ENCODE results near the gene ADAM12. TPM values are rescaled to one million over a fixed set of nuclear protein-coding genes. Genes with fewer than 3 reads are reported as not detected.

ADAM12 gene
- total RNA-seq, 4 donors from 2014 or later: 0.19 to 2.6 (median 1.5) TPM

DNA sequence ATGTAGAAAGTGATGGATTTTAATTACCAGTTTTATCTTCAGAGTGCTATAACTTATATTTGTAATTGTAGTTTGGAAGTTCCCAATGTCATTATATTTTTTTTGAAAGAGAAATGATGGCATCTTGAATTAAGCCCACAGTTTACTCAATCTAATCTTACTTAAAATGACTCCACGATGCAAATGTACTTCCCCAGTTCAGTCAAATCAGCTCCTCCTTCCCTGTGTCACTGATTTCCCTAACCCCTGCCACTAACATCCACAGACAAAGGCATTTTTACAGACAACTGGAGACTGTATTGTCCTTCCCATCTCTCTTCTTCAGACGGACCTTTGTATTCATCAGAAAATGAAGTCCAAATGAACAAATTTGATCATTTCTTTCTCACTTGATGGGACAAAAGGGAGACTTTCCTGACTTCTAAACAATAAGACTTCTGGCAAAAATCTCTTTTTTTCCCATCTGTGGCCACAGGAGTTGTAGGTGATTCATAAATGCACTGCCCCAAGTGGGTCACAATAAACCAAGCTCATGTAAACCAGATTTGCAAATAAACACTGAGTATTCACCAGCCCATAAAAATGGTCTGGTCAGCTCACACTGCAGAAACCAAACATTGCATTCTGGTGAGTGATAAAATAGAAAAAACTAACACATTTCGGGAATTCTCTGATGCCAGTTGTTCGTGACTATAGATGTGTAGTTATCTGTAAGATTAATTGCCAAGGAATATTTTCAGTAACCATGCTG is 329.0 kb downstream of the ADAM12 start:
- peaks cover 7% of the 10 kb centered on the region for H3K27me3 ChIP-seq
- TF ChIP-seq EP300 (IDR thresholded peaks at IDR 0.05): no peak
- TF ChIP-seq, protein P1, sequence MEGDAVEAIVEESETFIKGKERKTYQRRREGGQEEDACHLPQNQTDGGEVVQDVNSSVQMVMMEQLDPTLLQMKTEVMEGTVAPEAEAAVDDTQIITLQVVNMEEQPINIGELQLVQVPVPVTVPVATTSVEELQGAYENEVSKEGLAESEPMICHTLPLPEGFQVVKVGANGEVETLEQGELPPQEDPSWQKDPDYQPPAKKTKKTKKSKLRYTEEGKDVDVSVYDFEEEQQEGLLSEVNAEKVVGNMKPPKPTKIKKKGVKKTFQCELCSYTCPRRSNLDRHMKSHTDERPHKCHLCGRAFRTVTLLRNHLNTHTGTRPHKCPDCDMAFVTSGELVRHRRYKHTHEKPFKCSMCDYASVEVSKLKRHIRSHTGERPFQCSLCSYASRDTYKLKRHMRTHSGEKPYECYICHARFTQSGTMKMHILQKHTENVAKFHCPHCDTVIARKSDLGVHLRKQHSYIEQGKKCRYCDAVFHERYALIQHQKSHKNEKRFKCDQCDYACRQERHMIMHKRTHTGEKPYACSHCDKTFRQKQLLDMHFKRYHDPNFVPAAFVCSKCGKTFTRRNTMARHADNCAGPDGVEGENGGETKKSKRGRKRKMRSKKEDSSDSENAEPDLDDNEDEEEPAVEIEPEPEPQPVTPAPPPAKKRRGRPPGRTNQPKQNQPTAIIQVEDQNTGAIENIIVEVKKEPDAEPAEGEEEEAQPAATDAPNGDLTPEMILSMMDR (IDR thresholded peaks at IDR 0.05): no peak
- no peak for TF ChIP-seq POLR2A (IDR thresholded peaks at IDR 0.05)
- no peak for TF ChIP-seq POLR2AphosphoS5 (IDR thresholded peaks at IDR 0.05)
- H3K4me3 ChIP-seq: no peak overlapping the region
- H3K9me3 ChIP-seq: no peaks in the 10 kb centered on the region
- no peak for DNase-seq (ENCODE audit: low spot score in 2 of 2)
- no peaks in the 10 kb centered on the region for H3K36me3 ChIP-seq
- H3K4me1 ChIP-seq: peaks cover 23% of the 10 kb centered on the region
- WGBS: 63% methylated on average over 4 of the region's 4 CpGs
- no peak overlapping the region for H3K27ac ChIP-seq

DNA sequence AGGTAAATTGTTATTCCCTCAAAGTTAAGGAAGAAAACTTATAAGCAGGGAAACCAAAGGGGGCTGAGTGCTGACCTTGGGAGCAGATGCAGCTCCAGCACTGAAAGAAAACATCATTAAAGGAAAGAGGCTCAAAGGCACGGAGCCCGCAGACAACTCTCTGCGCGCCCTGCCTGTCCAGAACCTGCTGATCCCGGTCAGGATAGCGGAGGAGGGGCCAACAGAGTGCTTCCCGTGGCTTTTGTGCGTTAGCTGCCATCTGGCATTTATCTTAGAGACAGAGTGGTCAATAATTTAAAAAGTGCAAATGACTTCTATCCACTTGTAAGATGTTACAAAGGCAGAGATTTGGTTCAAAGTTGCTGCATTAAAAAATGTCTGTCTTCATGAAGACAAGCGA is 329.8 kb downstream of the ADAM12 start:
- peaks cover 7% of the 10 kb centered on the region for H3K27me3 ChIP-seq
- TF ChIP-seq POLR2A (IDR thresholded peaks at IDR 0.05) (no peak), POLR2AphosphoS5 (IDR thresholded peaks at IDR 0.05) (no peak), EP300 (IDR thresholded peaks at IDR 0.05) (no peak)
- TF ChIP-seq, protein P1 (IDR thresholded peaks at IDR 0.05): no peak
- no peaks in the 10 kb centered on the region for H3K9me3 ChIP-seq
- no peak overlapping the region for H3K4me3 ChIP-seq
- H3K4me1 ChIP-seq: peaks cover 22% of the 10 kb centered on the region
- no peak overlapping the region for H3K27ac ChIP-seq
- DNase-seq (ENCODE audit: low spot score in 2 of 2): no peak
- no peaks in the 10 kb centered on the region for H3K36me3 ChIP-seq
- WGBS: 54% methylated on average over 9 of the region's 9 CpGs

DNA sequence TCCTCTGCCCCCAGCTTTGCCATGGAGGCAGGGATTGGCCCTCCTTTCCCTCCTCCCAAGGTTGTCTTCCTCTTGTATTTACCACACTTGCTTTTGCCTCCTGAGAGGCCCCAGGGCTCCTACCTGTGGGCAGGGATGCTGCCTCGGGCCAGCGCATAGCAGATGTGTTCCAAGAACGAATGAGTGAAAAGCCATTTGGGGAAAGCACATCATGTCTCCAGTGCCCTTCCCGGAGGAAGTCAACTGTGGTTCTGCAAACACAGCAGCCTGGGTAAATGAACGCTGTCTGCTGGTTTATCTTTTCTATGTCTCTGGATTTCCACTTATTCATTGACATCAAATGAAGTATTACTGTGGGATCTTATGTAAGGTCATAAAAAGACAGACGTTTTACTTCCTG is 330.2 kb downstream of the ADAM12 start:
- H3K4me1 ChIP-seq: peaks cover 20% of the 10 kb centered on the region
- no peak overlapping the region for H3K27ac ChIP-seq
- WGBS: 78% methylated on average over 6 of the region's 6 CpGs
- TF ChIP-seq EP300 (IDR thresholded peaks at IDR 0.05) (no peak), POLR2A (IDR thresholded peaks at IDR 0.05) (no peak), POLR2AphosphoS5 (IDR thresholded peaks at IDR 0.05) (no peak)
- TF ChIP-seq, protein P1 (IDR thresholded peaks at IDR 0.05): no peak
- H3K27me3 ChIP-seq: peaks cover 7% of the 10 kb centered on the region
- no peak overlapping the region for H3K4me3 ChIP-seq
- DNase-seq (ENCODE audit: low spot score in 2 of 2): no peak
- H3K9me3 ChIP-seq: no peaks in the 10 kb centered on the region
- H3K36me3 ChIP-seq: no peaks in the 10 kb centered on the region

GRCh38 chr10:126057494-126057893 is 330.8 kb downstream of the ADAM12 start:
- peaks cover 14% of the 10 kb centered on the region for H3K4me1 ChIP-seq
- H3K36me3 ChIP-seq: no peaks in the 10 kb centered on the region
- no peak overlapping the region for H3K4me3 ChIP-seq
- TF ChIP-seq POLR2AphosphoS5 (IDR thresholded peaks at IDR 0.05): no peak
- TF ChIP-seq, protein P1 (IDR thresholded peaks at IDR 0.05): no peak
- TF ChIP-seq EP300 (IDR thresholded peaks at IDR 0.05): no peak
- no peak for TF ChIP-seq POLR2A (IDR thresholded peaks at IDR 0.05)
- no peaks in the 10 kb centered on the region for H3K9me3 ChIP-seq
- DNase-seq (ENCODE audit: low spot score in 2 of 2): no peak
- 86% methylated on average over 8 of the region's 8 CpGs for WGBS
- H3K27me3 ChIP-seq: peaks cover 7% of the 10 kb centered on the region
- no peak overlapping the region for H3K27ac ChIP-seq

GRCh38 chr10:126054191-126054590 is 334.1 kb downstream of the ADAM12 start:
- Histone ChIP-seq H3K27me3 (peaks cover 7% of the 10 kb centered on the region), H3K4me3 (no peak overlapping the region), H3K27ac (no peak overlapping the region), H3K9me3 (no peaks in the 10 kb centered on the region), H3K36me3 (no peaks in the 10 kb centered on the region), H3K4me1 (peaks cover 6% of the 10 kb centered on the region)
- 96% methylated on average over 6 of the region's 6 CpGs for WGBS
- no peak for DNase-seq (ENCODE audit: low spot score in 2 of 2)
- no peak for TF ChIP-seq POLR2AphosphoS5 (IDR thresholded peaks at IDR 0.05)
- no peak for TF ChIP-seq EP300 (IDR thresholded peaks at IDR 0.05)
- TF ChIP-seq POLR2A (IDR thresholded peaks at IDR 0.05): no peak
- TF ChIP-seq, protein P1 (IDR thresholded peaks at IDR 0.05): no peak

All from suprapubic skin (tissue), 4 donors.